Caco-2 (cell line): ENCODE measurements around the gene RUFY4. TPM values are rescaled to one million over a fixed set of nuclear protein-coding genes. Genes with fewer than 3 reads are reported as not detected.

ENCODE experiments used
- BruUV-seq: library from RNA; stranded (reverse); fragments of 400-500 nt; replicated peaks from 2 replicates; lab custom pipeline; 2021; lab: Mats Ljungman, UMichigan
- CTCF ChIA-PET: fragments of 300-600 bp; sonication (Branson Sonifier 250); formaldehyde crosslinking; loops from one replicate; lab custom pipeline; 2022; ENCODE audit warnings: antibody characterized with exemption; lab: Charles Lee
- POLR2A ChIA-PET: fragments of 300-600 bp; sonication (Branson Sonifier 250); formaldehyde crosslinking; loops from one replicate; lab custom pipeline; 2022; ENCODE audit warnings: antibody characterized with exemption; lab: Charles Lee
- DNase-seq, 2 experiments: peaks; one replicate each; pipeline versions ENCODE4 v3.0.0 to v3.0.0-alpha.2; 2020 to 2022
- H3K27me3 ChIP-seq: replicated peaks from 2 replicates; pipeline ENCODE4 v1.6.0; 2011; ENCODE audit warnings: low read length; ENCODE audit not compliant: control insufficient read depth, insufficient read depth
- H3K36me3 ChIP-seq: 2 replicates; pipeline ENCODE4 v1.5.1; 2011; ENCODE audit warnings: low read length; ENCODE audit not compliant: control insufficient read depth, insufficient read depth
- H3K4me1 ChIP-seq: fragments of 250-450 bp; sonication (Bioruptor Pico); 2 replicates; pipeline ENCODE4 v1.5.1; 2020; ENCODE audit warnings: mild to moderate bottlenecking
- H3K4me3 ChIP-seq: 2 replicates; pipeline ENCODE4 v1.5.1; 2011; ENCODE audit warnings: low read depth, mild to moderate bottlenecking, control low read depth, low read length
- H3K9me3 ChIP-seq: fragments of 250-450 bp; sonication (Bioruptor Pico); 2 replicates; pipeline ENCODE4 v1.5.1; 2020; ENCODE audit warnings: mild to moderate bottlenecking, moderate library complexity
- H3K27ac Mint-ChIP-seq: one replicate; pipeline ENCODE4 v1.8.0; 2022; ENCODE audit warnings: mixed read lengths; ENCODE audit not compliant: unreplicated experiment
- H3K27me3 Mint-ChIP-seq: one replicate; pipeline ENCODE4 v1.8.0; 2022; ENCODE audit warnings: mixed read lengths; ENCODE audit not compliant: insufficient read depth, unreplicated experiment
- H3K36me3 Mint-ChIP-seq: one replicate; pipeline ENCODE4 v1.8.0; 2022; ENCODE audit warnings: mild to moderate bottlenecking, mixed read lengths; ENCODE audit not compliant: insufficient read depth, unreplicated experiment
- H3K4me1 Mint-ChIP-seq: one replicate; pipeline ENCODE4 v1.8.0; 2022; ENCODE audit warnings: low read depth, mixed read lengths; ENCODE audit not compliant: unreplicated experiment
- H3K4me3 Mint-ChIP-seq: one replicate; pipeline ENCODE4 v1.8.0; 2022; ENCODE audit warnings: mild to moderate bottlenecking, moderate library complexity, mixed read lengths; ENCODE audit not compliant: unreplicated experiment
- H3K9me3 Mint-ChIP-seq: one replicate; pipeline ENCODE4 v1.8.0; 2022; ENCODE audit warnings: mixed read lengths; ENCODE audit not compliant: unreplicated experiment
- CTCF ChIP-seq, 2 experiments: fragments of 200-600 bp in 1 of 2; IDR thresholded peaks; 1 replicate in 1 of 2; 2 replicates in 1 of 2; pipeline versions ENCODE4 v1.5.1 to v1.8.0; 2011 to 2022; ENCODE audit warnings: antibody characterized with exemption in 1 of 2, control low read depth in 1 of 2, inconsistent platforms in 1 of 2, low read depth in 1 of 2, low read length in 1 of 2, mild to moderate bottlenecking in 1 of 2, moderate library complexity in 1 of 2; ENCODE audit not compliant: insufficient read depth in 1 of 2, severe bottlenecking in 1 of 2, unreplicated experiment in 1 of 2
- intact Hi-C: fragments of 100-400 bp; cut with micrococcal nuclease; formaldehyde crosslinking; loops from one replicate; pipeline ENCODE4 v1.10.0; 2022; ENCODE audit not compliant: unreplicated experiment
- total RNA-seq: library from RNA; stranded (reverse); gene quantifications from 2 replicates; pipeline ENCODE4 v1.2.3, GENCODE V29; 2022

Gene RUFY4
- total RNA-seq, 1 experiment from 2014 or later, result not detected

- H3K4me1 Mint-ChIP-seq, result no peaks in the 10 kb centered on the region
- CTCF ChIA-PET, result interaction anchor here (0.7 kb wide), 1 partner anchor 301 kb away, joined by 3 read pairs; no protein-coding TSS in a partner anchor
- POLR2A ChIA-PET, result no interaction called here
These were observed 8.6 kb downstream of the RUFY4 start for GRCh38 chr2:218077464-218078216.

GRCh38 chr2:218079943-218080913 lies 11.2 kb downstream of the RUFY4 start:
- H3K36me3 ChIP-seq, result no peaks in the 10 kb centered on the region
- peaks cover 6% of the 10 kb centered on the region for H3K27me3 Mint-ChIP-seq
- no peak for TF ChIP-seq CTCF (IDR thresholded peaks at IDR 0.05; ENCODE audit: insufficient read depth in 1 of 2, low read depth in 1 of 2, low read length in 1 of 2, severe bottlenecking in 1 of 2, unreplicated experiment in 1 of 2)
- DNase-seq, result no peak
- no peaks in the 10 kb centered on the region for H3K4me1 ChIP-seq
- no peak overlapping the region for H3K27ac Mint-ChIP-seq
- ChIA-PET CTCF (interaction anchor here (0.9 kb wide), 1 partner anchor 11 kb away, joined by 3 read pairs; the partner anchor contains the start of gene RUFY4), POLR2A (no interaction called here)
- no peak overlapping the region for H3K4me3 ChIP-seq
- no peaks in the 10 kb centered on the region for H3K9me3 ChIP-seq
- BruUV-seq, result no TSS peak
- no peaks in the 10 kb centered on the region for H3K4me1 Mint-ChIP-seq
- H3K4me3 Mint-ChIP-seq, result no peak overlapping the region
- no peaks in the 10 kb centered on the region for H3K27me3 ChIP-seq
- intact Hi-C loops, result no loop called here
- H3K36me3 Mint-ChIP-seq, result no peaks in the 10 kb centered on the region
- peaks cover 10% of the 10 kb centered on the region for H3K9me3 Mint-ChIP-seq

More at GRCh38 chr2:218077464-218078216, 8.6 kb downstream of the RUFY4 start:
- H3K36me3 ChIP-seq, result no peaks in the 10 kb centered on the region
- H3K27me3 ChIP-seq, result no peaks in the 10 kb centered on the region
- no TSS peak for BruUV-seq
- Mint-ChIP-seq H3K36me3 (no peaks in the 10 kb centered on the region), H3K27me3 (peaks cover 13% of the 10 kb centered on the region), H3K27ac (no peak overlapping the region), H3K9me3 (peaks cover 6% of the 10 kb centered on the region), H3K4me3 (no peak overlapping the region)
- no peak overlapping the region for H3K4me3 ChIP-seq
- intact Hi-C loops, result no loop called here
- no peak for TF ChIP-seq CTCF (IDR thresholded peaks at IDR 0.05; ENCODE audit: insufficient read depth in 1 of 2, low read depth in 1 of 2, low read length in 1 of 2, severe bottlenecking in 1 of 2, unreplicated experiment in 1 of 2)
- DNase-seq, result no peak
- no peaks in the 10 kb centered on the region for H3K9me3 ChIP-seq
- H3K4me1 ChIP-seq, result no peaks in the 10 kb centered on the region

- Histone ChIP-seq H3K4me3 (no peak overlapping the region), H3K27me3 (no peaks in the 10 kb centered on the region), H3K9me3 (no peaks in the 10 kb centered on the region), H3K36me3 (no peaks in the 10 kb centered on the region), H3K4me1 (no peaks in the 10 kb centered on the region)
- Mint-ChIP-seq H3K27ac (no peak overlapping the region), H3K27me3 (peaks cover 6% of the 10 kb centered on the region), H3K4me3 (no peak overlapping the region), H3K4me1 (no peaks in the 10 kb centered on the region), H3K36me3 (no peaks in the 10 kb centered on the region), H3K9me3 (peaks cover 18% of the 10 kb centered on the region)
- TF ChIP-seq CTCF (IDR thresholded peaks at IDR 0.05; ENCODE audit: insufficient read depth in 1 of 2, low read depth in 1 of 2, low read length in 1 of 2, severe bottlenecking in 1 of 2, unreplicated experiment in 1 of 2), result no peak
- intact Hi-C loops, result no loop called here
- DNase-seq, result no peak
- BruUV-seq, result no TSS peak
- CTCF ChIA-PET, result no interaction called here
- POLR2A ChIA-PET, result no interaction called here
These were observed 12.0 kb downstream of the RUFY4 start for GRCh38 chr2:218081063-218081462.
